Stimulated activated naive B cell treated with anti-CD40 and anti-IgM and Interleukin-4, amounts not matched to agents 10 μg/mL and 1 μg/mL and 100 μg/mL, for 72 hours (primary cell): ENCODE measurements around the gene OGFOD1.

Experiments used
- ATAC-seq, 2 donors: fragments of 150-1000 bp; cut with Tn5 transposase; replicated peaks; 2 replicates each; pipeline ENCODE4 v1.10.0; 2021; ENCODE audit warnings: moderate library complexity in 1 of 2
- DNase-seq: peaks from one replicate; pipeline ENCODE4 v3.0.0; 2021
- H3K27ac Mint-ChIP-seq: one replicate; pipeline ENCODE4 v1.8.0; 2022; ENCODE audit warnings: mild to moderate bottlenecking, mixed read lengths
- H3K27me3 Mint-ChIP-seq, 2 donors: one replicate each; pipeline ENCODE4 v1.8.0; 2022; ENCODE audit warnings: mixed read lengths in 2 of 2
- H3K36me3 Mint-ChIP-seq, 2 donors: one replicate each; pipeline ENCODE4 v1.8.0; 2022; ENCODE audit warnings: mixed read lengths in 2 of 2, mild to moderate bottlenecking in 1 of 2
- H3K4me1 Mint-ChIP-seq, 2 donors: one replicate each; pipeline ENCODE4 v1.8.0; 2022; ENCODE audit warnings: mixed read lengths in 2 of 2, mild to moderate bottlenecking in 1 of 2
- H3K4me3 Mint-ChIP-seq, 2 donors: one replicate each; pipeline ENCODE4 v1.8.0; 2022; ENCODE audit warnings: mild to moderate bottlenecking in 2 of 2, mixed read lengths in 2 of 2, moderate library complexity in 1 of 2
- H3K9me3 Mint-ChIP-seq, 2 donors: one replicate each; pipeline ENCODE4 v1.8.0; 2022; ENCODE audit warnings: mixed read lengths in 2 of 2, mild to moderate bottlenecking in 1 of 2

OGFOD1 gene

DNA sequence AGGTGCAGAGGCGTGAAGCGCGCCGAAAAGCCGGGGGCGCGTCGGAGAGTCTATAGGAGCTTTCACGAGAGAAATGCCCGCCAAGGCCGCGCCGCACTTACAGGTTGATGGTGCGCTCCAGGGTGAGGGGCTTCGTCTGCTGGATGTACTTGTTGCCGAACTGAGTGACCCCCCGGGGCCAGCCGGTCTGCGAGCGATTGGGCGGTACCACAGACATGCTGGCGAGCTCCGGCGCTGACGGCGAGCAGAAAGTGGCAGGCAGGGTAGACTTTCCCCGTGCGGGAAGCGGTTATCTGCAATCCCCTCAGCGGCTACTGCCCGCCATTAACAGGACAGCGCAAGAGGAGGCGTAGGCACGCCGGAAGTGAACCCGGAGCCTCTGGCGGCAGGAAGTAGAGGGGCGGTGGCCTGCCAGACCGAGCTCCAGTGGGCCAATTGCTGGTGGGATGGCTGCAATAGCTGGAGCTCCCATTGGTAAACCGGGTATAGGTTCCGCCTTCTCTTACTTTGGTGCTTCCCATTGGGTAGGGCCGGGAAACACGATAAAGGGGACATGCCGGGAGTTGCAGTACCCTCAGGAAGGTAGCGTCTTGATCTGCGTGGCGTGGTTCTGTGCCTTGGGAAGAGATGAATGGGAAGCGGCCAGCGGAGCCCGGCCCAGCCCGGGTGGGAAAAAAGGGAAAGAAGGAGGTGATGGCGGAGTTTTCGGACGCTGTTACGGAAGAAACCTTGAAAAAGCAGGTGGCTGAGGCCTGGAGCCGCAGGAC, at the start of gene OGFOD1, which contains the start of gene NUDT21:
Gene OGFOD1 (plus strand): TSS at position 569 of the 767 bp plus-strand sequence. CDS start 59 bp downstream, at position 628.
Gene NUDT21 (minus strand): TSS at position 347 of the 767 bp plus-strand sequence. CDS start 130 bp downstream, at position 217.
- ATAC-seq: peak; percentile 97 to 98
- no peaks in the 10 kb centered on the region for H3K27me3 Mint-ChIP-seq
- H3K27ac Mint-ChIP-seq: peak within 1 kb of the TSS; percentile 96
- peak within 1 kb of the TSS; percentile 91 to 94 for H3K4me3 Mint-ChIP-seq
- peaks cover 26 to 39% of the 10 kb centered on the region in 2 donors for H3K4me1 Mint-ChIP-seq
- peak; percentile 93 for DNase-seq
- H3K36me3 Mint-ChIP-seq: peaks cover 23 to 28% of the 10 kb centered on the region in 2 donors
- no peaks in the 10 kb centered on the region for H3K9me3 Mint-ChIP-seq

DNA sequence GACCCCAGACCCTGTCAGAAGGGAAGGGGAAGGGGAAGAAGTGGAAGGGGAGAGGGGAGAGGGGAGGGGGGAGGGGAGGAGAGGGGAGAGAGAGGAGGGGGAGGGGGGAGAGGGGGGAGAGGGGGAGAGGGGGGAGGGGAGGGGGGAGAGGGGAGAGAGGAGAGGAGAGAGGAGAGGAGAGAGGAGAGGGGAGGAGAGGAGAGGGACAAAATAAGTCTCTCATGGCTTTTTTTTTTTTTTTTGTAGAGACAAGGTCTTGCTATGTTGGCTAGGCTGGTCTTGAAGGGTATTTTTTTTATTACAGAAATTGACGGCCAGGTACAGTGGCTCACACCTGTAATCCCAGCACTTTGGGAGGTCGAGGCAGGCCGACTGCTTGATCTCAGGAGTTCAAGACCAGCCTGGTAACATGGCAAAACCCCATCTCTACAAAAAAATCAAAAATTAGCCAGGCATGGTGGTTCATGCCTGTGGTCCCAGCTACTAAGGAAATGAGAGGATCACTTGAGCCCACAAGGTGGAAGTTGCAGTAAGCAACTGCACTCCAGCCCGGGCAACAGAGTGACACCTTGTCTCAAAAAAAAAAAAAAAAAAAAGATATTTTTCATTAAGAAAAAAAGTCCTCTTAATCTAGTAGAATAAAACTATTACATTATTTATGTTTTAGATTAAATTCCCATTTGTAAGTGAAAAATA, 45.2 kb upstream of the OGFOD1 start:
- H3K27me3 Mint-ChIP-seq: no peaks in the 10 kb centered on the region
- DNase-seq: no peak
- peaks cover 0 to 5% of the 10 kb centered on the region in 2 donors for H3K4me1 Mint-ChIP-seq
- ATAC-seq: peak in 1 of 2 donors; percentile 51
- H3K27ac Mint-ChIP-seq: no peak overlapping the region
- H3K4me3 Mint-ChIP-seq: no peak overlapping the region
- H3K36me3 Mint-ChIP-seq: peaks cover 24 to 42% of the 10 kb centered on the region in 2 donors
- no peaks in the 10 kb centered on the region for H3K9me3 Mint-ChIP-seq

GRCh38 chr16:56408379-56409098, 42.8 kb upstream of the OGFOD1 start:
- no peak for DNase-seq
- H3K36me3 Mint-ChIP-seq: peaks cover 24 to 37% of the 10 kb centered on the region in 2 donors
- no peaks in the 10 kb centered on the region for H3K27me3 Mint-ChIP-seq
- H3K4me1 Mint-ChIP-seq: peaks cover 0 to 5% of the 10 kb centered on the region in 2 donors
- no peak for ATAC-seq
- no peak overlapping the region for H3K4me3 Mint-ChIP-seq
- no peaks in the 10 kb centered on the region for H3K9me3 Mint-ChIP-seq
- H3K27ac Mint-ChIP-seq: peak overlapping the region; percentile 42

GRCh38 chr16:56409195-56409594, 42.2 kb upstream of the OGFOD1 start:
- H3K36me3 Mint-ChIP-seq: peaks cover 27 to 41% of the 10 kb centered on the region in 2 donors
- no peaks in the 10 kb centered on the region for H3K9me3 Mint-ChIP-seq
- ATAC-seq (no peak), DNase-seq (no peak)
- no peak overlapping the region for H3K4me3 Mint-ChIP-seq
- no peak overlapping the region for H3K27ac Mint-ChIP-seq
- H3K4me1 Mint-ChIP-seq: peaks cover 2 to 7% of the 10 kb centered on the region in 2 donors
- H3K27me3 Mint-ChIP-seq: no peaks in the 10 kb centered on the region

DNA sequence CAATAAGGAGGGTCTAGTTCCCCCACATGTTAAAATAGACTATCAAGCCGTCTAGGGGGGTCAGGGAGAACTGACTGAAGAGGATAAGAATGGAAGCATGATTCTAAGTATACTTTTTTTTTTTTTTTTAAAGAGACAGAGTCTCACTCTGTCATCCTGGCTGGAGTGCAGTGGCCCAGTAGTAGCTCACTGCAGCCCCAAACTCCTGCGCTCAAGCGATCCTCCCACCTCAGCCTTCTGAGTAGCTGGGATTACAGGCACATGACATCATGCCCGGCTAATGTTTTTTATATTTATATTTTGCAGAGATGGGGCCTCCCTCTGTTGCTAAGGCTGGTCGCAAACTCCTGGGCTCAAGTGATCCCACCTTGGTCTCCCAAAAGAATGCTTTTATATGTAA, 40.2 kb upstream of the OGFOD1 start:
- Mint-ChIP-seq H3K27me3 (no peaks in the 10 kb centered on the region), H3K4me3 (no peak overlapping the region), H3K27ac (no peak overlapping the region), H3K9me3 (no peaks in the 10 kb centered on the region), H3K36me3 (peaks cover 19 to 40% of the 10 kb centered on the region in 2 donors), H3K4me1 (peaks cover 10 to 18% of the 10 kb centered on the region in 2 donors)
- no peak for DNase-seq
- ATAC-seq: no peak

- H3K9me3 Mint-ChIP-seq: no peaks in the 10 kb centered on the region
- ATAC-seq: no peak
- H3K4me3 Mint-ChIP-seq: no peak overlapping the region
- H3K27ac Mint-ChIP-seq: no peak overlapping the region
- H3K4me1 Mint-ChIP-seq: peaks cover 10 to 23% of the 10 kb centered on the region in 2 donors
- peaks cover 19 to 40% of the 10 kb centered on the region in 2 donors for H3K36me3 Mint-ChIP-seq
- H3K27me3 Mint-ChIP-seq: no peaks in the 10 kb centered on the region
- DNase-seq: no peak
These were observed 39.7 kb upstream of the OGFOD1 start for GRCh38 chr16:56411624-56412023.

- no peak for DNase-seq
- Mint-ChIP-seq H3K27me3 (no peaks in the 10 kb centered on the region), H3K4me1 (peaks cover 8 to 25% of the 10 kb centered on the region in 2 donors), H3K9me3 (no peaks in the 10 kb centered on the region), H3K27ac (no peak overlapping the region), H3K36me3 (peaks cover 16 to 34% of the 10 kb centered on the region in 2 donors), H3K4me3 (no peak overlapping the region)
- ATAC-seq: no peak
These were observed 38.0 kb upstream of the OGFOD1 start for GRCh38 chr16:56413381-56413780.

DNA sequence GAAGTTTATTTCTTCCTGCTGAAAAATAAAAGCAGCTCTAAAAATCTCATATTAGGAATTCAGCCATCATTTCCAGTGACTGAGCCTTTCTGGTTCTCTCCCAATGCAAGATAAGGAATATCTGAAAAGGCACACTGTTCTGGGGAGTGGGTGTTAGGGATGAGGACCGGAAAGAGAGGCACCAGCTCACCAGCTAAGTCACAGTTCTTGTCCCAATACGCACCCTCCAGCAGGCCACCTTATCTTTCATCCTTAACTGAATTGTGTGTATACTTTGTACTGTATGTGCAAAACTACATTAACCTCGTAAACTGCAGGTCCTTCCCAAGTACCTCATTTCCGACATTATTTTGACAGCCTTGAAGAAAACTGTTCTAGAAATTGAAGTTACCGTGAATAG, 37.0 kb upstream of the OGFOD1 start:
- peaks cover 7 to 28% of the 10 kb centered on the region in 2 donors for H3K4me1 Mint-ChIP-seq
- H3K27ac Mint-ChIP-seq: peak overlapping the region; percentile 37
- no peaks in the 10 kb centered on the region for H3K27me3 Mint-ChIP-seq
- ATAC-seq: no peak
- peaks cover 12 to 24% of the 10 kb centered on the region in 2 donors for H3K36me3 Mint-ChIP-seq
- H3K4me3 Mint-ChIP-seq: no peak overlapping the region
- H3K9me3 Mint-ChIP-seq: no peaks in the 10 kb centered on the region
- no peak for DNase-seq

DNA sequence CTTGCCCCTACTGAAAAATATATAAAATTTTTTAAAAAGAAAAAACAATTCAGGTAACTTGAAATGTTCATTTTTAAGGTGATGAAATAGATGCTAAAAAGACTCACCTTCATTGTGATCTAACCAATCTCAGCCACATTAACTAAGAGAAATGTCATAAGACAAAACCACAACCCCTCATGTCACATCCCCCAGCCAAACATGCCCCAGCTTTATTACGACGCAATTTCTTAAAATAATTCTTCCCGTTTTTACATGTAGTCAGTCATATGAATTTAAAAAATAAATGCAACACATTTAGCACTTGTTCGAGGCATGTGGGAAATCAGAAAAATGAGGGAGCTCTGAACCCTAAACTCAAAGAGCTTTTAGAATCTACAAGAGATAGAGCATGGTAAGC, 35.5 kb upstream of the OGFOD1 start:
- Mint-ChIP-seq H3K36me3 (peaks cover 16 to 27% of the 10 kb centered on the region in 2 donors), H3K9me3 (no peaks in the 10 kb centered on the region), H3K27me3 (no peaks in the 10 kb centered on the region), H3K27ac (peak overlapping the region; percentile 89), H3K4me3 (no peak overlapping the region), H3K4me1 (peaks cover 13 to 40% of the 10 kb centered on the region in 2 donors)
- ATAC-seq: no peak
- DNase-seq: no peak

- H3K4me3 Mint-ChIP-seq: no peak overlapping the region
- H3K9me3 Mint-ChIP-seq: no peaks in the 10 kb centered on the region
- no peak for ATAC-seq
- DNase-seq: no peak
- no peaks in the 10 kb centered on the region for H3K27me3 Mint-ChIP-seq
- H3K36me3 Mint-ChIP-seq: peaks cover 15 to 31% of the 10 kb centered on the region in 2 donors
- peaks cover 21 to 49% of the 10 kb centered on the region in 2 donors for H3K4me1 Mint-ChIP-seq
- H3K27ac Mint-ChIP-seq: no peak overlapping the region
These were observed 34.2 kb upstream of the OGFOD1 start for GRCh38 chr16:56417138-56417537.

DNA sequence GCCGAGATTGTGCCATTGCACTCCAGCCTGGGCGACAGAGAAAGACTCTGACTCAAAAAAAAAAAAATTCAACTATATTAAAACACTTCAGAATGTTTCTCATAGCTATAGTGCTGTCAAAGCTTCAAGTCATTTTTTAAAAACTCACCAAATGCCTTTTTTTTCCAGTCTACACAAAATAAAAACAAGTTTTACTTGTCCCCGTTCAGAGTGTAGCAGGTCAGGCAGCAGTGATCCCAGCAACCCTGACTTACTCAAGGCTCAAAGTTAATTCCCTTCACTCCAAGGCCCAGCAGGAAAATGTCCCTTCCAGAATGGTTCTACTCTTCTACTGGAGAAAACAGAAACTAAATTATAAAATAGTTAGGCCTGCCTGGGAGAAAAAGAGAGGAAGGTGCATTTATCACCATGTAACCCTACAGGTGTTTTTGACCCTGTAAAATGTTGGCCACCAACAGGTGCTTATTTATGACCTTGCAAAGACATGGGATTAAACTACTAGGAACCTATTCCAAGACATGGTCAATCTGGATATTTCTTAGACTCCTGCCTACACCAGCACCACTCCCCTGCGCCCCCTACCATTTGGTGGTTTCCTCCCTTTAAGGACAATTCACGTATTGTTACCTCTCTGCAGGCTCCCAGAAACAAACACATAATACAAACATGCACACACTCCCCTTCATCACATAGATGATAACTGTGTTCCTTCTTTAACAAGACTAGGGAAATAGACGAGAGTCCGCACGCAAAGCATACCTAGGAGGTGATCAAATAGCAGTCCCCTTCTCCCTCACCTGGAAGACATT, 31.4 kb upstream of the OGFOD1 start:
- peak overlapping the region; percentile 51 for H3K27ac Mint-ChIP-seq

GRCh38 chr16:56420613-56421012, 30.7 kb upstream of the OGFOD1 start:
- Mint-ChIP-seq H3K36me3 (peaks cover 12 to 15% of the 10 kb centered on the region in 2 donors), H3K27me3 (no peaks in the 10 kb centered on the region), H3K9me3 (no peaks in the 10 kb centered on the region), H3K4me3 (peak overlapping the region in 1 of 2 donors; percentile 35), H3K27ac (peak overlapping the region; percentile 51), H3K4me1 (peaks cover 29 to 53% of the 10 kb centered on the region in 2 donors)
- no peak for ATAC-seq
- DNase-seq: no peak

More for the DNA sequence above, 31.4 kb upstream of the OGFOD1 start:
- ATAC-seq: no peak
- Mint-ChIP-seq H3K4me1 (peaks cover 29 to 56% of the 10 kb centered on the region in 2 donors), H3K27me3 (no peaks in the 10 kb centered on the region), H3K9me3 (no peaks in the 10 kb centered on the region), H3K36me3 (peaks cover 12 to 15% of the 10 kb centered on the region in 2 donors), H3K4me3 (peak overlapping the region; percentile 31 to 35)
- DNase-seq: no peak

GRCh38 chr16:56421313-56421712, 30.0 kb upstream of the OGFOD1 start:
- no peaks in the 10 kb centered on the region for H3K9me3 Mint-ChIP-seq
- peak overlapping the region; percentile 52 for H3K27ac Mint-ChIP-seq
- ATAC-seq (peak; percentile 5 to 17), DNase-seq (no peak)
- H3K4me3 Mint-ChIP-seq: peak overlapping the region; percentile 63 to 98
- H3K4me1 Mint-ChIP-seq: peaks cover 26 to 50% of the 10 kb centered on the region in 2 donors
- peaks cover 9 to 10% of the 10 kb centered on the region in 2 donors for H3K36me3 Mint-ChIP-seq
- H3K27me3 Mint-ChIP-seq: no peaks in the 10 kb centered on the region
